Upper lobe of left lung (tissue), 4 donors: ENCODE data around the gene KRT3.

Source experiments
- EP300 ChIP-seq, 4 donors: sonication (generic); formaldehyde crosslinking; IDR thresholded peaks; one replicate each; pipeline ENCODE4 v1.5.1; 2017; ENCODE audit warnings: antibody characterized with exemption in 4 of 4, control low read depth in 2 of 4
- POLR2AphosphoS5 ChIP-seq, 2 donors: sonication (generic); formaldehyde crosslinking; IDR thresholded peaks; one replicate each; pipeline ENCODE4 v1.5.1; 2017; ENCODE audit warnings: antibody characterized with exemption in 2 of 2
- TF ChIP-seq, protein P1 (sequence below), 6 experiments: fragments of 450-650 bp in 4 of 6; fragments of 200-600 bp in 2 of 6; sonication (generic) in 2 of 6; IDR thresholded peaks; one replicate each; pipeline ENCODE4 v1.5.1; 2016 to 2019; ENCODE audit warnings: antibody characterized with exemption in 6 of 6

DNA sequence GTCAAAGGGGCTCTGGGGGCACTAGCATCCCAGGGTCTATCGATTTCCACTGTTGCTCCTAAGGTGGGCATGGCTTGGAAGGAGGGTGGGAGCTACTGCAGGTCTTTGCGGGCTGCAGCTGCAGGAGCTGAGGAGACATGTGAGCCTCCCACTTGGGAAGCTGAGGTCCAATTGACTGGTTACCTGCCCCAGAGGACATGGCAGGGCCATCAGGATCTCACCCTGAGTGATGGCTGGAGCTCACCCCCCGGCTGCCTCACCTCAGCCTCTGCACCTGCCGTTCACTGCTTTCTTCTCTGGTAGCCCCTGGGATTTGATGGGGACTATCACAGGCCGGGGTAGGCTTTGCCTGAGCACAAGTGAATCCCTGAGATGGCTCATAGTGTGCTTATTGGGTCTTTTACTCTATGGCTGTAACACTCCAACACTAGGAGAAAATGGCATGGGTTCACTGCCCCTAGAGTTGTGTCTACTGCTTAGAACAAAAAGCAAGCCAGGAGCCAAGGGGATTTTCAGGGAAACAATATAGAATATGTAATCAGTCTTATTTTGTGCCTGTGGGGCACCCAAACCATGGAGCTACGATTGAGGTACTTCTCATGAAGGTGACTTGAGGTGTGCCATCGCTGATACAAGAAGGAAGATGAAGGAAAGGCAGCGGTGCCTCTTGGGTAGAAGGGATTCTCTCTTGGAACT is 21.2 kb upstream of the KRT3 start:
- TF ChIP-seq, protein P1, sequence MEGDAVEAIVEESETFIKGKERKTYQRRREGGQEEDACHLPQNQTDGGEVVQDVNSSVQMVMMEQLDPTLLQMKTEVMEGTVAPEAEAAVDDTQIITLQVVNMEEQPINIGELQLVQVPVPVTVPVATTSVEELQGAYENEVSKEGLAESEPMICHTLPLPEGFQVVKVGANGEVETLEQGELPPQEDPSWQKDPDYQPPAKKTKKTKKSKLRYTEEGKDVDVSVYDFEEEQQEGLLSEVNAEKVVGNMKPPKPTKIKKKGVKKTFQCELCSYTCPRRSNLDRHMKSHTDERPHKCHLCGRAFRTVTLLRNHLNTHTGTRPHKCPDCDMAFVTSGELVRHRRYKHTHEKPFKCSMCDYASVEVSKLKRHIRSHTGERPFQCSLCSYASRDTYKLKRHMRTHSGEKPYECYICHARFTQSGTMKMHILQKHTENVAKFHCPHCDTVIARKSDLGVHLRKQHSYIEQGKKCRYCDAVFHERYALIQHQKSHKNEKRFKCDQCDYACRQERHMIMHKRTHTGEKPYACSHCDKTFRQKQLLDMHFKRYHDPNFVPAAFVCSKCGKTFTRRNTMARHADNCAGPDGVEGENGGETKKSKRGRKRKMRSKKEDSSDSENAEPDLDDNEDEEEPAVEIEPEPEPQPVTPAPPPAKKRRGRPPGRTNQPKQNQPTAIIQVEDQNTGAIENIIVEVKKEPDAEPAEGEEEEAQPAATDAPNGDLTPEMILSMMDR (IDR thresholded peaks at IDR 0.05): no peak
- no peak for TF ChIP-seq EP300 (IDR thresholded peaks at IDR 0.05)
- TF ChIP-seq POLR2AphosphoS5 (IDR thresholded peaks at IDR 0.05): no peak
